GM21423 (cell line): ENCODE results near the gene RABAC1.
"Not testable (repeated sequence)": the region's sequence is repeated elsewhere in the genome, so short reads cannot be mapped to it uniquely, and the experiment has no call there.

Source experiments
- ATAC-seq: cut with Tn5 transposase; IDR thresholded peaks from one replicate; pipeline ENCODE4 v1.9.1; 2021; ENCODE audit warnings: mild to moderate bottlenecking, moderate library complexity; ENCODE audit not compliant: unreplicated experiment

Gene RABAC1

GRCh38 chr19:41917676-41918075, 41.4 kb downstream of the RABAC1 start:
- no peak for ATAC-seq

DNA sequence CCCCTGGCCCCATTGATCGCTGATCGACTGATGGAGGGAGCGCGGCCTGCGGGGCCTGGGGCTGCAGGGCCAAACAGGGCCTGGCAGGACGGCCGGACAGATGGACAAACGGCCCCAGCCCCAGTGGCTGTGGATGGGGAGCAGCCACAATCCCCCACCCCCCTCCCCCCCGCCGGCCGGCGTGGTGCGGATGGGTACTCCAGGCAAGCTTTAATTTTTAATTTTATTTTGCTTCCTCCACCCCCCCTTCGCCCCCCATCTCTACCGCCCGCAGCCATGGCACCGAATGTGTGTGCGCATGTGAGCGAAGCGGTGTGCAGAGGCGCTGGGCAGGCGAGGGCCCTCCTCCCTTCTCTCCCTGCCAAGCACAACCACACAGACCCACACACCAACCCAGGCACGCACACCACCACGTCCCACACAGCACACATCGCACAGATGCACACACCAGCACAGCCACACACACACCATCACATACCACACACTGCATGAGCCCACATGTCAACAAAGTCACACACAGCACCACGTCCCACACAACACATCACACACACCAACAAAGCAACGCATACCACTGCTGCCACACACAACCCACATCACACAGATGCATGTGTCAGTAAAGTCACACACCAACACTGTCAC, 43.2 kb downstream of the RABAC1 start:
- no peak for ATAC-seq

- ATAC-seq: no peak
Measured at GRCh38 chr19:41915021-41915775, 43.9 kb downstream of the RABAC1 start.

- not testable (repeated sequence) for ATAC-seq
Measured at GRCh38 chr19:41914424-41914834, 44.7 kb downstream of the RABAC1 start.

DNA sequence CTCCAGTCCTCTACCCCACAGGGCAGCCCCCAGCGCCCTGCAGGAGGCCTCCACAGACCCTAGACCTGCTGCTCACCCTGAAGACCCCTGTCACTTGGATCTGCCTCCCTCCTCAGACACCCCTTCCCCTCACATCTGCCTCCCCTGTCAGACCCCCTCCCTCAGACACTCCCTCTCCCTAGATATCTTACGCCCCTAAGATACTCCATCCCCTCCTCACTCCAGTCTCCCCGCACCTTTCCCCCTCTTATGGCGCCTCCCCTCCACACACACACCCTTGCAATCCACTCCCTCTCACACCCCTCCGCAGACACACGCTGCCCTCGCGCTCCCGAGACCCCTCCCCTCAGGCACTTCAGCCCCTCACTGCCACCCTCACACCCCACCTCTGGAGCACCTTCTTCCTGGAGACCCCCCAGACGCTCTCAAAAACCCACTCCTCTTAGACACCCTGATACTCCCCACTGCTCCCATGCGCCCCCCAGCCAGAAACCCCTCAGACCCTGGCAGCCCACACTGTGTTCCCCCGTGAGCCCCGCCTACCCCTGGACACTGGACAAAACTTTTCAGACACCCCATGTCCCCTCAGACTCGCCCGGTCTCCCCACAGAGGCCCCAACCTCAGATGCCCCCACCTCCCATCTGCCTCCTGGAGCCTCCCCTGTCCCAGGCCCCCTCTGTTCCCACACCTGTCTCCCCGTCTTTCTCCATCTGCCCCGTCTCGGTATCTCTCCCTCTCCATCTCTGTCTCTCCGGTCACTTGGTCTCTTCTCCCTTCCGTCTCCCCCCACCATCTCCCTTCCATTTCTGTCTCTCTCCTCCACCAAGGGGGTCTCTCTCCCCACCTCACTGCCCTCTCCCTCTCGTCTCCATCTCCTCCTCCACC, 45.3 kb downstream of the RABAC1 start:
- no peak for ATAC-seq

DNA sequence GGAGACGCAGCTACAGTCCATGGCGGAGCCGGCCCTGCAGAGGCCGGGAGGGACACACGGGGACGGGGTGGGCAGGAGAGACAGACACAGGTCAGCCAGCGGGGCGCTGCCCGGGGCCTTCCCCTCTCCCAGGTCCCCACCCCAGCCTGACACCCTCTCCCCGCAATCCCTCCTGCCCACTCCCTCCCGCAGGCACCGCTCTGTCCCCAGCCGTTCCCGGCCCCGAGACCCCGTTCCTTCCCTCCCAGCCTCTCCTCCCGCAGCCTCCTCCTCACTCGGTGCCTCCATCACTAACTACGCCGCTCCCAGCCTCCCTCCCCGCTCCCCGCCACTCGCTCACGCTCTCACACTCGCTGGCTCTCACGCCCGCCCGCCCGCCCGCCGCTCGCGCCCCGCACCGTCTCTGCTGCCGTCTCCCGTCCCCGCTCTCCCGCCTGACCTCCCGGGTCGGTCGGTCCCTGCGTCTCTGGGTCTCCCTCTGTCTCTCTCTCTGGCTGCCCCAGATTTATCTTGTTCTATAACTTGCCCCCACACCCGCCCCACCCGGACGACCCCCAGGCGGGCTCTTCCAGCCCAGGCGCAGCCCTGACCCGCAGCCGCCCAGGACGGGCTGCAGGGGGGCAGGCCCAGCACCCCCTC, 46.1 kb downstream of the RABAC1 start:
- no peak for ATAC-seq

- ATAC-seq: no peak
Measured at GRCh38 chr19:41911889-41912731, 47.0 kb downstream of the RABAC1 start.

- no peak for ATAC-seq
Measured at GRCh38 chr19:41910992-41911888, 47.9 kb downstream of the RABAC1 start.

- ATAC-seq: no peak
Measured at GRCh38 chr19:41910240-41910991, 48.7 kb downstream of the RABAC1 start.

GRCh38 chr19:41909706-41910105, 49.4 kb downstream of the RABAC1 start:
- no peak for ATAC-seq

- no peak for ATAC-seq
Measured at GRCh38 chr19:41908724-41909464, 50.2 kb downstream of the RABAC1 start.

- ATAC-seq: no peak
Measured at GRCh38 chr19:41907994-41908615, 51.0 kb downstream of the RABAC1 start.

- no peak for ATAC-seq
Measured at GRCh38 chr19:41906916-41907680, 52.0 kb downstream of the RABAC1 start.
